Measurements from ENCODE around the gene DNAH1. TPM values are rescaled to one million over a fixed set of nuclear protein-coding genes. Genes with fewer than 3 reads are reported as not detected.

The DNAH1 gene
- polyA plus RNA-seq, 1 donor (not counting 4 experiments of a cell fraction or from before 2014, with no cell fraction given) = 0.33 TPM

GRCh38 chr3:52399593-52399992 is 83.5 kb downstream of the DNAH1 start:
- dilution Hi-C loops (cut with MboI; ENCODE audit: extremely low pct_ligation_motif_present, low sequenced_read_pairs) = no loop called here
- H3K36me3 ChIP-seq (ENCODE audit: control insufficient read depth in 2 of 2, extremely low read depth in 1 of 2, insufficient read depth in 2 of 2, low read length in 2 of 2) = peaks cover 32 to 47% of the 10 kb centered on the region in 2 experiments
- H3K4me1 ChIP-seq (ENCODE audit: control insufficient read depth, extremely low read depth, insufficient read depth, low read length) = peaks cover 16% of the 10 kb centered on the region
- H3K4me3 ChIP-seq (ENCODE audit: control insufficient read depth in 2 of 3, extremely low read depth in 1 of 3, insufficient read depth in 2 of 3, low read depth in 1 of 3, low read length in 3 of 3) = no peak overlapping the region
- FAIRE-seq (no peak), DNase-seq (ENCODE audit: low read depth, low spot score) (no peak)
- no peak overlapping the region for H3K27ac ChIP-seq (ENCODE audit: control insufficient read depth, insufficient read depth, low read length)
- H3K9me1 ChIP-seq (ENCODE audit: control insufficient read depth, extremely low read depth, insufficient read depth, low read length) = peaks cover 3% of the 10 kb centered on the region
- H3K79me2 ChIP-seq (ENCODE audit: control insufficient read depth, insufficient read depth, low read length) = peaks cover 8% of the 10 kb centered on the region
- no peaks in the 10 kb centered on the region for H3K9me3 ChIP-seq (ENCODE audit: control insufficient read depth, low read depth, low read length)
- peaks cover 5% of the 10 kb centered on the region for H3K27me3 ChIP-seq (ENCODE audit: control insufficient read depth, extremely low read depth, insufficient read depth, low read length)
- H3K9ac ChIP-seq (ENCODE audit: control insufficient read depth, extremely low read depth, insufficient read depth, low read length) = no peak overlapping the region
- H4K20me1 ChIP-seq (ENCODE audit: control insufficient read depth, extremely low read depth, insufficient read depth, low read length) = no peaks in the 10 kb centered on the region
- TF ChIP-seq CTCF (optimal IDR thresholded peaks at IDR 0.05 in 1 of 3, IDR thresholded peaks at IDR 0.05 in 1 of 3, conservative IDR thresholded peaks at IDR 0.05 in 1 of 3; ENCODE audit: extremely low read depth in 1 of 3, insufficient read depth in 2 of 3, low read length in 3 of 3) (no peak), EZH2 (IDR thresholded peaks at IDR 0.05; ENCODE audit: low read length) (no peak)
- no peak overlapping the region for H3K4me2 ChIP-seq (ENCODE audit: control insufficient read depth, extremely low read depth, insufficient read depth, low read depth, low read length)
- H2AFZ ChIP-seq (ENCODE audit: control insufficient read depth, low read length) = no peak overlapping the region

DNA sequence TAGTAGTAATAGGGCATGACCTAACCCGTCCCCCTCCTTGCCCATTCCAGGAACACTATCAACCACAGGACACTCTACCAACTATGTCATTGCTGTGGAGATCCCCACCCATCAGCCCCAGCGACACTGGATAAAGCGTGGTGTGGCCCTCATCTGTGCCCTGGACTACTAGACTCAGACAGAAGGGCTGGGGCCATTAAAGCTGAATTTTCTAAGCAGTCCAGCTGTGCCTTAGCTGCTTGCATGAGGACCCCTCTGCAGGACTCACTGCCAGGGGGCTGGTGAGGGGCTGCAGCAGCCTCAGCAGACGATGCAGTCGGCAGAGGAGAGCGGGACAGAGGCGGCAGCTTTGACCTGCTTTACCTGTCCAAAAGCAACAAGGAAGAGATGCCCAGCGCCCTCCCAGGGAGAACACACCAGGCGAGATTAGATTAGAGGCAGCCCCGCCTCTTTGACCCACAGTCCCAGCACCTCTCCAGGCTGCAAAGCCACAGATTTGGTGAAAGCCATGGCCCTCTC is 84.2 kb downstream of the DNAH1 start:
- FAIRE-seq = no peak
- no peak for TF ChIP-seq EZH2 (IDR thresholded peaks at IDR 0.05; ENCODE audit: low read length)
- TF ChIP-seq CTCF (optimal IDR thresholded peaks at IDR 0.05 in 1 of 3, IDR thresholded peaks at IDR 0.05 in 1 of 3, conservative IDR thresholded peaks at IDR 0.05 in 1 of 3; ENCODE audit: extremely low read depth in 1 of 3, insufficient read depth in 2 of 3, low read length in 3 of 3) = no peak
- DNase-seq (ENCODE audit: low read depth, low spot score) = no peak
- H3K4me3 ChIP-seq (ENCODE audit: control insufficient read depth in 2 of 3, extremely low read depth in 1 of 3, insufficient read depth in 2 of 3, low read depth in 1 of 3, low read length in 3 of 3) = no peak overlapping the region
- H3K27me3 ChIP-seq (ENCODE audit: control insufficient read depth, extremely low read depth, insufficient read depth, low read length) = no peaks in the 10 kb centered on the region
- no peak overlapping the region for H3K9ac ChIP-seq (ENCODE audit: control insufficient read depth, extremely low read depth, insufficient read depth, low read length)
- H3K4me2 ChIP-seq (ENCODE audit: control insufficient read depth, extremely low read depth, insufficient read depth, low read depth, low read length) = no peak overlapping the region
- H3K36me3 ChIP-seq (ENCODE audit: control insufficient read depth in 2 of 2, extremely low read depth in 1 of 2, insufficient read depth in 2 of 2, low read length in 2 of 2) = peaks cover 33 to 53% of the 10 kb centered on the region in 2 experiments
- peaks cover 3% of the 10 kb centered on the region for H3K9me1 ChIP-seq (ENCODE audit: control insufficient read depth, extremely low read depth, insufficient read depth, low read length)
- H4K20me1 ChIP-seq (ENCODE audit: control insufficient read depth, extremely low read depth, insufficient read depth, low read length) = no peaks in the 10 kb centered on the region
- no peak overlapping the region for H3K27ac ChIP-seq (ENCODE audit: control insufficient read depth, insufficient read depth, low read length)
- H3K79me2 ChIP-seq (ENCODE audit: control insufficient read depth, insufficient read depth, low read length) = peaks cover 8% of the 10 kb centered on the region
- no peak overlapping the region for H2AFZ ChIP-seq (ENCODE audit: control insufficient read depth, low read length)
- no peaks in the 10 kb centered on the region for H3K9me3 ChIP-seq (ENCODE audit: control insufficient read depth, low read depth, low read length)
- dilution Hi-C loops (cut with MboI; ENCODE audit: extremely low pct_ligation_motif_present, low sequenced_read_pairs) = no loop called here
- H3K4me1 ChIP-seq (ENCODE audit: control insufficient read depth, extremely low read depth, insufficient read depth, low read length) = peaks cover 24% of the 10 kb centered on the region

Measured in keratinocyte (primary cell).